CD4-positive, alpha-beta T cell treated with Interleukin-17A for 1 hour (primary cell): ENCODE measurements around the gene UNC119B.
"Not testable (repeated sequence)": the region's sequence is repeated elsewhere in the genome, so short reads cannot be mapped to it uniquely, and the experiment has no call there.

Experiments used
- DNase-seq: peaks from one replicate; pipeline ENCODE4 v3.0.0-alpha.2; 2020

The UNC119B gene

DNA sequence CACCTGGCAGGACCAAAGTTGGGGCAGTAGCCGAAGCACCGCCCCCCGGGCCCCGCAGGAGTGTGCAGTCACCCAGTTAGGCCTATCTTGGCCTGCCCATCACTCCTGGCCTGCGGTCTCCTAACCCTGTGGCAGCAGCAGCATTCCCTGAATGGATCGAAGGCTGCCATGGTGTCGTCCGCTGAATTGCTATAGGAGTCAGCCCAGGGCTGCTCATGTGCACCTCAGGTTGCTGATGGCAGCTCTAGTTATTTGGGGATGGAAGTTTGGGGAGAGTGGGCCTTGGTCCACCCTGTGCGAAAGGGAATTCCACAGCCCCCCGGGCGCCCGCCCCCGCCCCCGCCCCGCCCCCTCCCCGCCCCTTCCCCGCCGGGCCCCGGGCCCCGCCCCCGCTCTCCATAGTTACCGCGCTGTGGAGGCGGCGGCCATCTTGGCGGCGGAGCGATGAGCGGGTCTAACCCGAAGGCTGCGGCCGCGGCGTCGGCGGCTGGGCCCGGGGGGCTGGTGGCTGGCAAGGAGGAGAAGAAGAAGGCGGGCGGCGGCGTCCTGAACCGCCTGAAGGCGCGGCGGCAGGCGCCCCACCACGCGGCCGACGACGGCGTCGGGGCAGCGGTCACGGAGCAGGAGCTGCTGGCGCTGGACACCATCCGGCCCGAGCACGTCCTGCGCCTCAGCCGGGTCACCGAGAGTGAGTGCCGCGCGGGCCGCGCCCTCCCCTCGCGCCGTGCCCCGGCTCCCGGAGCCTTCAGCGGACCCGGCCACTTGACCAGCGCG lies at the start of gene UNC119B:
Gene UNC119B (plus strand): TSS at position 428 of the 774 bp plus-strand sequence. CDS start 17 bp downstream, at position 445.
- DNase-seq = peak; percentile 73

DNA sequence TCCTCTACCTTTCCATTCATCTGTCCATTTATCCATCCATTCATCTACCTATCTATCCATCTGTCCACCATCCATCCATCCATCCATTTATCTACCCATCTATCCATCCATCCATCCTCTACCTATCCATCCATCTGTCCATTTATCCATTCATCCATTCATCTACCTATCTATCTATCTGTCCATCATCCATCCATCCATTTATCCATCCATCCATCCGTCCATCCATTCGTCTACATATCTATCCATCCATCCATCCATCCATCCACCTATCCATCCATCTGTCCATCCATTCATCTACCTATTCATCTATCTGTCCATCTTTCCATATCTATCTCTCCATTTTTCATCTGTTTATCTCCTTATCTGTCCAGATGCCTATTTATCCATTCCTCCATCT lies 48.8 kb upstream of the UNC119B start:
- DNase-seq = no peak

DNA sequence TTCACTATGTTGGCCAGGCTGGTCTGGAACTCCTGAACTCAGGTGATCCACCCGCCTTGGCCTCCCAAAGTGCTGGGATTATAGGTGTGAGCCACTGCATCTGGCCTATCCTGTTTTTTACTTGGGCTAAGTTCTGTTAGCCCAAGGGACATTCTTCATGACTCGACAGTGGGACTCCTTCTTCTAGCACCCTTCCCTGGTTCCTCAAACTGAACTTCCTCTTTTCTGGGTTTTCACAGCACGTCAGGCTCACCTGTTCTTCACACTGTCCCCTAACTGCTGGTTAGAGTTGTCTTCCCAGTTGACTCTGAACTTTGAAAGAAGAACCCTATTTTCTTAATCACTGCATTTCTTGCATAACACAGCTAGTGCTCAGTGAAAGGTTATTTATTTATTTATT lies 47.4 kb upstream of the UNC119B start:
- DNase-seq = no peak

DNA sequence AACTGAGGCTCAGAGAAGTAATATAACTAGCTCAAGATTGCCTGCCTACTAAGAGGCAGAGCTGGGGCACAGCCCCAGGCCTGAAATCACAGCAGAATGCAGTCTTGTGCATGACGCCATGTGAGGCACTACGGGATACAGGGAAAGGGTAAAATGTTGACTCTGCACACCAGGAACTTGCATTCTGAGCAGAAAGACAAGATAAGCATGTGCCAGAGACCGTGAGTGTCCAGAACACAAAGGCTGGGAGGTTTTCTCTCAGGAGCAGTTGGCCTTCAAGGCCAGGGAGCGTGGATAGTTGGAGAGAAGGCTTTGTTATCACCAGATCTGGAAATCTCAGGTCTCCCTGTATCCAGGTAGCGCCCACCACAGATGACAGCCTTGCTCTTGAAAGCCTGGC lies 46.5 kb upstream of the UNC119B start:
- no peak for DNase-seq

DNA sequence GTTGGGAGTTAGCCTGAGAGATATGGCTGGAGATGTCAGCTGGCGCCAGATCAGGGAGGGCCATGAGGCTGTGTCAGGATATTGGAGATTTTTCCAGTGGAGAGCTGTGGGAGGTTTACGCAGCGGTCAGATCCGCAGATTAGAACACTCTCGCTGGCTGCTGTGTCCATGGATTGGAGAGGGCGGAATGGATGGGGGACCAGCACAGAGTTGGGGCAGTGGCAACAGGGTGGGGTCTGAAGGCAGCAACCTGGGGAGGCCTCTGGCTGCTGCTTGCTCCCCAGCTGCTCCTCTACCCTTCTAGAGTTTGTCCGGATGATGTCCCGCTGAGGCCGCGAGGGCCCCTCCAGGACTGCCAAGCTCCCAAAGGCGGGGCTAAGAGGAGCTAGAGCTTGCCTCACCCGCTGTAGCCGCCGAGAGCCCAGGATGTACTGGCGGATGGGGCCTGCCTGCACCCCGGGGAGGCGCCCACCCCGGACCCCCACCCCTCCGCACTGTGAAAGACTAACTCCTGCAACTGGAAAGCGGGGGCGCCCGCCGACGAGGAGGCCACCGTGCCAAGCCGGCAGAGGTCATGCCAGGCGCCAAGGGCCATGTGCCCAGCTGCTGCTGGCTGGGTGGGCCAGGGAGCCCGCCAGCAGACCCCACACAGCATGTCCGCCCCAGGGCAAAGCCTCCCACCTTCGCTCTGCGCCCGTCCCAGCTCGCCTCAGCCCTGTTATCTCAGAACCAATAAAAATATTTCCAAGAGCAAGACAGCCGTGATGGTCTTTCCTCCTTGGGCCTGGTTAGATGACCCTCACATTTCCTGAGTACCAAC lies 43.5 kb upstream of the UNC119B start:
- DNase-seq = no peak

DNA sequence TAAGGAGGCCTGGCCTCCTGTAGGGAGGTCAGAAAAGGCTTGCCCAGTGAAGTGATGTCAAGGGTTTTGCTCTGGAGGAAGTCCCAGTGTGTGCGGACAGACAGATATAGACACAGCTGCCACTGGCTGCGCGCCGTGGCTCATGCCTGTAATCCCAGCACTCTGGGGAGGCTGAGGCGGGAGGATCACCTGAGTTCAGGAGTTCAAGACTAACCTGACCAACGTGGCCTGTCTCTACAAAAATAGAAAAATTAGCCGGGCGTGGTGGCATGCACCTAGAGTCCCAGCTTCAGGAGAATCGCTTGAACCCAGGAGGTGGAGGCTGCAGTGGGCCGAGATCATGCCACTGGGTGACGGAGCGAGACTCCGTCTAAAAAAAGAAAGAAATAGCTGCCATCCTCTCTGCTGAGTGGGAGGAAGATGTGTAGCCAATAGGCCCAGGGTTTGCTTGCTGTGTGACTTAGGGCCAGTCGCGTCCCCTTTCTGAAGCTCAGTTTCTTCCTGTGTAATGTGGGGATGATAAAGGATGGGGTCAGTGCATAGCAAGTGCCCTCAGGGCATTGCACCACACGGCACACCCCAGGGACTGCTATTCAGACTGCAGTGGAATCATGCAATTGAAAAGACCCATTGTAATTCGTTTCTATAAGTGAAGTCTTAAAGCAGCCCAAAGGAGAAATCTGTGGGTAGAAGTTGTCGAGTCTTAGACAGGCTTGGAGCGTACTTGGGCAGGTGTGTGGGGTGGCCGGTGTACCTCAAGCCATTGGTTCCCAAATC lies 42.0 kb upstream of the UNC119B start:
- DNase-seq = no peak

DNA sequence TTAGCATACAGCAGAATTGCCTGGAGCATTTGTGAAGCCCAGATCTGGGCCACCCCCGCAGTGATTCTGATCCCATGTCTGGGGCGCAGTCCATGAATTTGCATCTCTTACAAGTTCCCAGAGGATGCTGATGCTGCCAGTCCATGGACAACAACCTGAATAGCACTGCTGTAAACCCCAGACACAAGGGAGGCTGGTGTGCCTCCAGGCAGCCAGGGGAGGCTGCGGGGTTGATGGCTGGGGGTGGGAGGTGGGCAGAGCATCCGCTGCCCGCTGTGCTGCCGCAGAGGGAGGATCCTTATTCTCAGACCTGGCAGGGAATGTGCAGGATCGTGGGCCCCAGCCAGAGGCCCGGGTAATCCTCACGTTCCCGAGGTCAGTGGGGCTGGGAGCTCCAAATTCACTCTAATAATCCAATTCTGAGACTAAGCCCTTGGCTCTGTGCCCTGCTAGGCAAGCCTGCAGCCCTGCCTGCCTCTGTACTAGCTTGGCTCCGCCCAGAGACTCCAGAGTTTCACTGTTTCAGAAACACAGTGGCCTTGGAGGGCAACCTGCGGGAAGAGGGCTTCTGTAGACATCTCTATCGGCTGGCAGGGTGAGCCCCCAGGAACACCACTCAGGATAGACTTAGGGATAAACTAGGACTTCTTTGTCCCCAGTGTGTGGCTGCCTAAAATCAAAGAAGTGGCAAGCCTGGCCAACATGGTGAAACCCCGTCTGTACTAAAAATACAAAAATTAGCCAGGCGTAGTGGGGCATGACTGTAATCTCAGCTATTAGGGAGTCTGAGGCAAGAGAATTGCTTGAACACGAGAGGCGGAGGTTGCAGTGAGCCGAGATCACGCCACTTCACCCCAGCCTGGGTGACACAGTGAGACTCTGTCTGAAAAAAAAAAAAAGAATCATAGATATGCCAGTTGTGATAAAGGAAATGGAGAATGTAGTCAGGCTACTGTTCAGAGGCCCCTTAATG lies 41.1 kb upstream of the UNC119B start:
- no peak for DNase-seq

DNA sequence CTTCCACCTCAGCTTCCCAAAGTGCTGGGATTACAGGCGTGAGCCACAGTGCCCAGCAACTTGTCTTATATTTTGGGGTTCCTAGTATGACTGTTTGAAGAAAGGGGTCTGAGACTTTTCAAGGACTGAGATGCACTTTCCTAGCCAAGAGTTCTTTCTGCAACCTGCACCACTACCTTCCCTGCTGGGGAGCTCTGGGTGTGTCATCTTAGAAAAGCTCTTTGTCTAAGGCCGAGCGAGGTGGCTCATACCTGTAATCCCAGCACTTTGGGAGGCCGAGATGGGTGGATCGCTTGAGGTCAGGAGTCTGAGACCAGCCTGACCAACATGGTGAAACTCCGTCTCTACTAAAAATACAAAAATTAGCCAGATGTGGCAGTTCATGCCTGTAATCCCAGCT lies 40.0 kb upstream of the UNC119B start:
- DNase-seq = not testable (repeated sequence)

DNA sequence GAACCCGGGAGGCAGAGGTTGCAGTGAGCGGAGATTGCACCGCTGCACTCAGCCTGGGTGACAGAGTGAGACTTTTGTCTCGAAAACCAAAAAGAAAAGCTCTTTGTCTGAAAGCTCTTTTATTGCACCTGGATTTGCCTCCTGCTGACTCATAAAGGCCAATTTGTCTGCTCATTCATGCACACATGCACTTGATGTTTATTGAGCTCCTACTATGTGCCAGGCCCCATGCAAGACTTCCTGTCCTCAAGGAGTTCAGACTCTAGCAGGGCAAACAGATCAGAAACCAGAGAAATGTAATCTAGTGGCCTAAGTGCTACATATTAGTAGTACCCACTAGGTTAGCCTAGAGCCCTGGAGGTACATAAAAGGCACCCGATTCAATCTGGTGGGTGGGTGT lies 39.6 kb upstream of the UNC119B start:
- no peak for DNase-seq

DNA sequence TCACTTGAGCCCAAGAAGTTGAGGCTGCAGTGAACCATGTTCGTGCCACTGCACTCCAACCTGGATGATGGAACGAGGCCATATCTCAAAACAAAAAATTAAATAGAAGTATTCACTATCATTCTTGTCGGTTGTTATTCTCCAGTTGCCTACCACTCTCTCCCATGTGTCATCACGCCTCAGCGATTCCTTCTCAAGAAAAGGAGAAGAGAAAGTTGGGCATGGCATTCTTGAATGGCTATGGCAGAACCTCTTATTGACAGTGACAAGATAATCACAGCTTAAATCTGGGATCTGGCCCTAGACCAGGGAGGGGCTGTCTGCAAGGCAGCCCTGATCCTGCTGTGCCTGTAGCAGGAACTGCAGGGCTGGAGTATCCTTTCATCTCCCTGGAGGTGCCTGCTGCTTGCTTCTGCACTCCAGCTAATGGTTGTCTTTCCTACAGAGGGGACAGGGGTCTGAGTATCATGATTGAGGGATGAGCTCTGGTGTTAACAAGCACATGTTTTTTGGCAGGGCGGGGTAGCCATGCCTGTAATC lies 36.1 kb upstream of the UNC119B start:
- no peak for DNase-seq

DNA sequence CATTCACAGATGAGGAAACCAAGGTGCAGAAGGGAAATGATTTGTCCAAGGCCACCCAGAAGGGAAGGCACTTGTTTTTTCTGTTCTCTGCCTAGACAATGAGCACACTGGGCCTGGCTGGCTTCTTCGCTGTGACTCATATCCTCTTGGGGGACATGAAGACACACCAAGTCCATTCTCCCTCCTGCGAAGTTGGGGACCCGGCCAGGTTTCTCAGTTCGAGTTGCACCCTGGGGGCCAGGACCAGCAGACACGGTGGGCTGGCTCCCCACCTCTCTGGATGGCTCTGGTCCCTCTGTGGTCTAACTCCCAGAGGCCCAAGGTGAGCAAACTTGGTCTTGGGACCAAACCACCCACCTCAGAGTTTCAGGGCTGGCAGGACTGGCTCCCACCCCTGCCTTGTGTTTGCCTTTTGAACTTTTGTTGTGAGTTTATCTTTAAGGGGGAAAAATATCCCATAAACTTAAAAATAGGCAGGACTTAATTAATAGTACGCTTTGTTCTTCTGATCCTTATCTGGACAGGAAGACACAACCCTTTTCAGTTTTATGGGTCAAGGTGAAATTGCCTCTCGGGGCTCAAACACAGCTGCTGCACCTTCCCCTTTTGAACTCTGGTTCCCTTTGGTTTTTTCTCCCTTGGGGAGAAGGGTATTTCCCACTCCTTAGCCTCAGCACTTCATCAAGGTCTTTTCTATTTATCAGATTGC lies 32.3 kb upstream of the UNC119B start:
- no peak for DNase-seq

DNA sequence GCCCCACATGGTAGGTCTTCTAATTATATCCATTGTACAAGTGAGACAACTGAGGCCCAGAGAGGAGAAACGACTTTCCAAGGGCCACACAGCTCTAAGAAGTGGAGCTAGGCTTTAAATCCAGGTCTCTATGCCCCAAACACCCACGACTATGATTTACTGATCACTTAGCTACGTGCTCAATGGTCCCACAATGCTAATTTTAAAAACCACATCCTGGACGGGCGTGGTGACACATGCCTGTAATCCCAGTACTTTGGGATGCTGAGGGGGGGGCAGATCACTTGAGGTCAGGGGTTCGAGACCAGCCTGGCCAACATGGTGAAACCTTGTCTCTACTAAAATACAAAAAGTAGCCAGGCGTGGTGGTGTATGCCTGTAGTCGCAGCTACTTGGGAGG lies 31.7 kb upstream of the UNC119B start:
- DNase-seq = no peak

DNA sequence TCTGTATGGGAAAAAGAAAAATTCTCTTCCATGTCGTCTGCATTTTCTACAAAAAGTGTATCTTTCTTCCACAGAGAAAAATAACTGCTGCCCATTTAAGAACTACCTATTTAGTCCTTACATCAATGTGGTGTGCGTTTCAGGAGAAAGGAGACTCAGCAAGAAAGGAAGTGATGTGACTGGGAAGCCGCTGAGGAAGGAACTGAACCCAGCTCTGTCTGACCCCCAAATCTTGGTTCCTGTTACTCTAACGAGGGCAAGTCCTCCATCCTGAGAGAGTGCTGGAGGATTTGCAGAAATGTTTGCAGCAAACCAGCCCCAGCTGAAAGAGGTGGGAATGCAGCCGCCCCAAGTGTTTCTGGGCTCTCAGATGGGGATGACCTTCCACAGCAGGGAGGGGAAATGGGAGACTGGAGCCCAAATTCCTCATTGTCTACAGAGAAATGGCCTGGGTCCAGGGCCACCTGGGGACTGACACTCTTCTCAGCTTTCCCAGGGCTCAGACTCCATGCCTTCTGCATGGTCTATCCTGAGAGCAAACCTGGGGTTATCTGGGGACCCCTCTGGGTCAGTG lies 30.0 kb upstream of the UNC119B start:
- no peak for DNase-seq

DNA sequence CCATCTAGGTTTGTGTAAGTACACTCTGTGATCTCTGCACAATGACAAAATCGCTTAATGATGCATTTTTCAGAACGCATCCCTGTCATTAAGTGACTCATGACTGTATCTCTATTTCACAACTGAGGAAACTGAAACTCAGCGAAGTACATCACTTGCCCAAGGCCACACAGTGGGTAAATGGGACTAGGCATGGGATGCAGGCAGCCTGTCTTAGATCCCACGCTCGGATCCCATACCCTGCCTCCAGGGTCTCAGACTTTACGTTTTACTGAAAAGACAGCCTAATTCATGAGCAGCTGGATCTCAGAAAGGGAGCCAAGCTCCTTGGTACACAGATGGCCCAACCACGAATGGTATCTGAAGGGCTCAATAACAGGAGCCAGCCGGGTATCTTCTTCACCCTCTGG lies 25.7 kb upstream of the UNC119B start:
- no peak for DNase-seq

DNA sequence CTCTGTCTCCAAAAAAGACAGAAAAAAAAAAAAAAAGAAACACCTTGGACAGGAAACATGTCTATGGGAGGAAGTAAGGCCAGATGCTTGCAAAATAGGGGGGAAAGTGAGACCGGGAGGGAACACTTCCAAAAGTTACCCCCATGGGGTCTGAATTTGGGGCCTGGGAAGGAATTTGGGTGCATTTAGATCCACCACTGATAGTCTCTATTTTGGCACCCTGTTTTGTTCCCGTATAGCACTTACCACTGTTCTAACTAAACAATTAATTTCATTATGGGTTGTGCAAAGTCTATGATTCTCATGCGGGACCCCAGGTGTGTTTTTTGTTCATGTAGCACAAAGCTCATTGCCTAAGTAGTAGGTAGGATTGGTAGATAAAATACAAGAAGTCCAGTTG lies 24.7 kb upstream of the UNC119B start:
- DNase-seq = no peak

DNA sequence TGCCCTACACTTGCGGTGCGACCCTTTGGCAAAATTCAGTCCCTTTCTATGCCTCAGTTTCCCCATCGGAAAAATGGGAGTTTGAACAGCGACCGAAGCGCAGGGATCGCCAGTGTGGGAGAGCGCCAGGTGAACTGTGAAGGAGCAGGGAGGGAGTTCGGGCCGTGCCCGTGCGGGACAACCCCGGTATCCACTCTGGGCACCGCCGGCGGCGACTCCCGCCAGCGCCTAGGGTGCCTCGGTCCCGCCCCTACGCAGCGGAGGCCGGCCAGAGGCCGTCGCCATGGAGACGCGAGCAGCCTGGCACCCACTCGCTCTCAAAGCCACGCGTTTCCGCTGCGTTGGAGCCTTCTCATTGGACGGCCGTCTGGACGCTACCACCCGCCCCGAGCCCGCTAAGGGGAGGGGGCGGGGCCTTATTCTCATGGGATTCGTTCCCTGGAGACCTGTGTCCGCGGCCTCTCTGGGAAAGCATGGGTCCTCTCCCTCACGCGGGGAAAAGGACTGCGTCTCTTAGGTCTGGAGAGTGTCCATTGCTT lies 24.0 kb upstream of the UNC119B start:
- DNase-seq = peak; percentile 97

DNA sequence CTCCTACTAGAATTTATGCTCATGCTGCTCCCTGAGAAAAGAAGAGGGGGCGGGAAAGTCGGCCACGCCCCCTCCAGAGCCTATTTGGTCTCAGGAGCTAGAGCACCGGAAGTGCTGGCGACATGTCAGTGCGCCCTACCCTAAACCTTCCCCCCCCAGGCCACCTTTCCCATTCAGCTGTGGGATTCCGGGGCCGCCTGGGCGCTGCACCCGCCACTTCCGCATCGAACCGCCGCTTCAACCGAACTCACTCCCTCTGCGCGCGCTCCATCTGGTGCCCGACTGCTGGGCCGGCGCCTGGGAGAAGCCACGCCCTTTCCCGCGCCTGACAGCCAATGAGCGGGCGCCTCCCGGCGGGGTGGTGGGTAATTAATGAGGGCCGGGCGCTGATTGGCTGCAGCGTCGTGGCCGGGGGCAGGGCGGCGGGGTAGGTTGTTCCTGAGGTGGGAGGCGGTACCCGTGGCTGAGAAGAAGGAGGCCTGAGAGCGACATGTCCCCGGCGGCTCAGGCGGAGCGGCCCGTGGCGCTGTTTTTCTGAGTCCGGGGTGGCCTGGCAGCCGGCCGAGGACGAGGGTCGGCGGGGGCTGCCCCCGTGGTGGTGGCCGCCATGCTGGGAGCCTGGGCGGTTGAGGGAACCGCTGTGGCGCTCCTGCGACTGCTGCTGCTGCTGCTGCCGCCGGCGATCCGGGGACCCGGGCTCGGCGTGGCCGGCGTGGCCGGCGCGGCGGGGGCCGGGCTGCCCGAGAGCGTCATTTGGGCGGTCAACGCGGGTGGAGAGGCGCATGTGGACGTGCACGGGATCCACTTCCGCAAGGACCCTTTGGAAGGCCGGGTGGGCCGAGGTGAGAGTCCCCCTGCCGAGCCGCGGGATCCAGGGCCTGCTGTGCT lies 23.3 kb upstream of the UNC119B start, which contains the start of gene MLEC:
Gene MLEC (plus strand): TSS at position 460 of the 888 bp plus-strand sequence. CDS start 148 bp downstream, at position 608.
- DNase-seq = peak; percentile 99

DNA sequence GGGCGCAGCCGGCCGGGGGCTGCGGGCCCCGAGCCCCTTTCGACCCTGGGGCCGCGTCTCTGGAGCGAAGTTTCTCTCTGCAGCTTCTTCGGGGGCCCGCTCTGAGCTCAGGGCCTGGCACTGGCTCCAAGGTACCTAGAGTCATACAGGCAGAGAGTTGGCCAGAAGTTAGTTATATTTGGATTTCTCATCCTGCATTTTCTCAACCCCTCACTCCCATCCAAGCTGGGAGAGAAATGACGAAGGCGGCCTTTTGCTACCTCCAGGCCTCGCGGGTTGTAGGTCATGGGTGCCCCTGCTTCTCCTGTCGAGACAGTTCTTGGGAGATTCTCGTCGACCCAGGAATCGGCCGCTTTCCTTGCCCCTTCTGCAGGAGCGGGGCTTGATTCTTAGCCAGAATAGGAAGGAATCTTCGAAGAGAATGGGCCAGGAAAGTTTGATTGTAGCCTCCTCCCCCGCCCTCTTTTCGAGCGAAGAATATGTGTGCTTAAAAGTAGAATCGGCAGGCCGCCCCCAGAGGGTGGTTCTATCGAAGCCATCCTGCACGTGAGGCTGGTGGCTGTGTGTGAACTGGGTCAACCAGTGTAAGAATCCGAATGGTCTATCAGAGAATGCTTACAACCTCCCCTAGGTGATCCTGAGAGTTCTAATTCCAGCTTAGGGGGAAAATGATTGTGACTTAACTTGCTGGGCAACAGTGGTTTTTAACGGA lies 22.5 kb upstream of the UNC119B start:
- DNase-seq = peak; percentile 41
